Activated naive CD8-positive, alpha-beta T cell treated with anti-CD3 and anti-CD28 coated beads for 36 hours (primary cell): ENCODE results near the gene PAQR4. TPM values are rescaled to one million over a fixed set of nuclear protein-coding genes. Genes with fewer than 3 reads are reported as not detected.
A peak's percentile ranks its signal among the peaks of the same experiment; 100 is the strongest.

Experiments used
- DNase-seq: peaks from one replicate; pipeline ENCODE4 v3.0.0; 2021
- H3K27ac Mint-ChIP-seq: one replicate; pipeline ENCODE4 v1.8.0; 2022; ENCODE audit warnings: mild to moderate bottlenecking, moderate library complexity, mixed read lengths
- H3K27me3 Mint-ChIP-seq: one replicate; pipeline ENCODE4 v1.8.0; 2022; ENCODE audit warnings: mild to moderate bottlenecking, mixed read lengths
- H3K36me3 Mint-ChIP-seq: one replicate; pipeline ENCODE4 v1.8.0; 2021; ENCODE audit warnings: mild to moderate bottlenecking, mixed read lengths
- H3K4me1 Mint-ChIP-seq: one replicate; pipeline ENCODE4 v1.8.0; 2021; ENCODE audit warnings: mixed read lengths
- H3K4me3 Mint-ChIP-seq: one replicate; pipeline ENCODE4 v1.8.0; 2022; ENCODE audit warnings: mild to moderate bottlenecking, moderate library complexity, mixed read lengths
- H3K9me3 Mint-ChIP-seq: one replicate; pipeline ENCODE4 v1.8.0; 2022; ENCODE audit warnings: mixed read lengths
- total RNA-seq, 2 experiments: library from RNA; stranded (reverse); gene quantifications; one replicate each; pipeline ENCODE4 v1.2.3, GENCODE V29; 2021

PAQR4 gene
- total RNA-seq, 2 experiments from 2014 or later = 29.5 to 31.0 TPM

DNA sequence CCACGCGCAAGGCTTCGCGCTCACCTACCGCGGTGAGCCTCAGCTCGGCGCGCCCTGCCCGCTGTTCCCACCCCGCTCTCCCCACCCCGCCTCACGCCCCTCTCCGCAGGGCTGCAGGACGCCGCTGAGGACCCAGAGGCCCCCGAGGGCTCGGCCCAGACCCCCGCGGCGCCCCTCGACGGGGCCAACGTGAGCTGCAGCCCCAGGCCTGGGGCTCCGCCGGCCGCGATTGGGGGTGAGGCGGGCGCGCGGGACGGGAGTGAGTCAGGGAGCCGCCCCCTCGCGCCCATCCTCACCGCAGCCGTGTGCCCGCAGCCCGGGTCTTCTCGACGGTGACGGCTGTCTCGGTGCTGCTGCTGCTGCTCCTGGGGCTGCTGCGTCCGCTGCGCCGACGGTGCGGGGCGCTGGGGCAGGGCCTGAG lies 1.9 kb upstream of the PAQR4 start:
- DNase-seq = no peak
- no peak overlapping the region for H3K4me3 Mint-ChIP-seq
- peaks cover 29% of the 10 kb centered on the region for H3K4me1 Mint-ChIP-seq
- peaks cover 15% of the 10 kb centered on the region for H3K36me3 Mint-ChIP-seq
- H3K27ac Mint-ChIP-seq = no peak overlapping the region
- H3K9me3 Mint-ChIP-seq = no peaks in the 10 kb centered on the region
- H3K27me3 Mint-ChIP-seq = peaks cover 53% of the 10 kb centered on the region

DNA sequence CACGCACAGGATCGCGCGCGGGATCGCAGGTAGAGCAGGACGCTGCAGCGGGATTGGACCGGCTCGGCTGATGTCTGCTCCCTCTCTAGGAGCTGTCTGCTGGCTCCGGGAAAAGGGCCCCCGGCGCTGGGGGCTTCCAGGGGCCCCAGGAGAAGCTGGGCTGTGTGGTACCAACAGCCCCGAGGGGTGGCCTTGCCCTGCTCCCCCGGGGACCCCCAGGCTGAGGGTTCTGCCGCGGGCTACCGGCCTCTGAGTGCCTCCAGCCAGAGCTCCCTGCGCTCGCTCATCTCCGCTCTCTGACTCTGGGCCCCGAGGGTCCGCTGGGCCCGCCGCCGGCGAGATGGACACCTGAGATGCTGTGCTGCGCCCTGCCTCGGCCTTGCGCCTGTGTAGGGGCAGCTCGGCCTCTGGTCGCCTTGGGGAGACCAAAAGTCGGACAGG lies 1.4 kb upstream of the PAQR4 start:
- DNase-seq = no peak
- H3K9me3 Mint-ChIP-seq = no peaks in the 10 kb centered on the region
- peaks cover 29% of the 10 kb centered on the region for H3K4me1 Mint-ChIP-seq
- H3K36me3 Mint-ChIP-seq = peaks cover 19% of the 10 kb centered on the region
- no peak overlapping the region for H3K4me3 Mint-ChIP-seq
- H3K27me3 Mint-ChIP-seq = peaks cover 48% of the 10 kb centered on the region
- H3K27ac Mint-ChIP-seq = no peak overlapping the region

DNA sequence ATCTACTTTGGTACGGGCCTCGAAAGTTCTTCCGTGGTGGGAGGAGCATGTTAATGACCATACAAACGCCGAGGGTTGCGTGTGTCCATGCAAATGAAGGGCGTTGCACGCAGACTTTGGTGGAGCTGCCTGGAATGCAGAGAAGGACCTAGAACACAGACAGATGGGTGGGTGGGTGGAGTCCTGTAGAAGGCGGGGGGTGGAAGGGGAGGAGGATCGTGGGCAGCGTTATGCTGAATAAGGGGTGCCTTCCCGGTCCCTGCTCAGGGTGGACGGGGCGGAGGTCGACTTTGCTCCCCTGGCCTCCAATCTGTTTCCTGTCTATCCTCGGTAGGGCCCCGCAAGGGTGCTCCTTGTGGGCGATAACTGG lies 795 bp upstream of the PAQR4 start:
- H3K27ac Mint-ChIP-seq = no peak overlapping the region
- no peak for DNase-seq
- peak overlapping the region; percentile 72 for H3K4me3 Mint-ChIP-seq
- H3K9me3 Mint-ChIP-seq = no peaks in the 10 kb centered on the region
- peaks cover 44% of the 10 kb centered on the region for H3K27me3 Mint-ChIP-seq
- H3K36me3 Mint-ChIP-seq = peaks cover 20% of the 10 kb centered on the region
- peaks cover 26% of the 10 kb centered on the region for H3K4me1 Mint-ChIP-seq

DNA sequence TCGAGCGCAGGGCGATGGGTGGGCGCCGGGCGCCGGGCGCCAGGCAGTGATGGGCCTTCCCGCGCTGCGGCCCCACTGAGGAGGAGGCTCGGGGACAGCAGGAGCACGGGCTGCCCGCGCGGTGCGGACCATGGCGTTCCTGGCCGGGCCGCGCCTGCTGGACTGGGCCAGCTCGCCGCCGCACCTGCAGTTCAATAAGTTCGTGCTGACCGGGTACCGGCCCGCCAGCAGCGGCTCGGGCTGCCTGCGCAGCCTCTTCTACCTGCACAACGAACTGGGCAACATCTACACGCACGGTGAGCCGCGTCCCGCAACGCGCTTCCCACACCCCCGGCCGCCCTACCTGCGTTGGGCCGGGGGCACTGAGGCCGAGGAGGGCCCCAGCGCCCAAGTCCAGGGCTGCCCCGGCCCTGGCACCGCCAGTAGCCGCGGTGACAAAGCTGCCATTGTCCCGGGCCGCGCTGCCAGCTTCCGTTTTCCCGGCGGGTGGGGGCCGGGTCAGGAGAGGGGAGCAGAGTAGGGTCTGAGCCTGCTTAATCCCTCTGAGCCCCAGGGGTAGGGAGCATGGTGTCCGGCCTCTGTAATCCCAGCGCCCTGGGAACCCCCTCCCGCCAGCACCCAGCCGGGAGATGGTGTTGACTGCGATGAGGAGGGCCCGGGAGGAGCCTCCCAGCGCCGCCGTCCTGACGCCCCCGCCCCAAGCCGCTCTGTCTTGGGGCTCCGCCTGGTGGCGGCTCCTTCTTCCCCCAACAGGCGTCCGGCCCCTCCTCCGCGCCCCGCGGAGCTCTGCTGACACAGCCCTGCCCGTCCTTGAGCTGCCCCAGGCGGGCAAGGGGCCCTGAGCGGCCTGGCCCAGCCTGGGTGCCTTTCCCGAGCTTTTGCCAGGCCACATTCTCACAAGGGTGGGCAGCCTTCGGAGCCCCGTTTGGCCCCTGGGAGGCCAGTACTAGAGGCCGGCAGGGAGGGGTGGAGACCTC lies 685 bp downstream of the PAQR4 start:
- H3K4me3 Mint-ChIP-seq = peak overlapping the region; percentile 76
- peaks cover 24% of the 10 kb centered on the region for H3K4me1 Mint-ChIP-seq
- peaks cover 32% of the 10 kb centered on the region for H3K27me3 Mint-ChIP-seq
- peaks cover 20% of the 10 kb centered on the region for H3K36me3 Mint-ChIP-seq
- H3K27ac Mint-ChIP-seq = no peak overlapping the region
- DNase-seq = peak; percentile 91
- H3K9me3 Mint-ChIP-seq = no peaks in the 10 kb centered on the region

DNA sequence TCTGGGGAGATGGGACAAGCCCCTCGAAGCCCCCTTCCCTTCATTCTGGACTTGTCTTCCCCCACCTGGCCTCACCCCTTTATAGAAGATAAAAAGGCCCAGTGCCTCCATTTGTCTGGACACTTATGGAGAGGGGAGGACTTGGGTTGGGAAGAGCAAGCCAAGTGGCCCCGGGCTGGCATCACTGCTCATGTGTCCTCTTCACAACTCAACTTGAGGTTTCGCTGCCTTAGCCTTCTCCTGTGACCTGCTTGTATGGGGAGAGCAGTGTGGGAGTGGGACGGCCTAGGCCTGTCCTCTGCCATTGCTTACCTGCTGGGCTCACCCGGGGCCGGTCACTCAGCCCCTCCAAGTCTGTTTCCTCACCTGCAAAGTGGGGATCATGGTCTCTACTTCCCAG lies 1.4 kb downstream of the PAQR4 start:
- DNase-seq = no peak

DNA sequence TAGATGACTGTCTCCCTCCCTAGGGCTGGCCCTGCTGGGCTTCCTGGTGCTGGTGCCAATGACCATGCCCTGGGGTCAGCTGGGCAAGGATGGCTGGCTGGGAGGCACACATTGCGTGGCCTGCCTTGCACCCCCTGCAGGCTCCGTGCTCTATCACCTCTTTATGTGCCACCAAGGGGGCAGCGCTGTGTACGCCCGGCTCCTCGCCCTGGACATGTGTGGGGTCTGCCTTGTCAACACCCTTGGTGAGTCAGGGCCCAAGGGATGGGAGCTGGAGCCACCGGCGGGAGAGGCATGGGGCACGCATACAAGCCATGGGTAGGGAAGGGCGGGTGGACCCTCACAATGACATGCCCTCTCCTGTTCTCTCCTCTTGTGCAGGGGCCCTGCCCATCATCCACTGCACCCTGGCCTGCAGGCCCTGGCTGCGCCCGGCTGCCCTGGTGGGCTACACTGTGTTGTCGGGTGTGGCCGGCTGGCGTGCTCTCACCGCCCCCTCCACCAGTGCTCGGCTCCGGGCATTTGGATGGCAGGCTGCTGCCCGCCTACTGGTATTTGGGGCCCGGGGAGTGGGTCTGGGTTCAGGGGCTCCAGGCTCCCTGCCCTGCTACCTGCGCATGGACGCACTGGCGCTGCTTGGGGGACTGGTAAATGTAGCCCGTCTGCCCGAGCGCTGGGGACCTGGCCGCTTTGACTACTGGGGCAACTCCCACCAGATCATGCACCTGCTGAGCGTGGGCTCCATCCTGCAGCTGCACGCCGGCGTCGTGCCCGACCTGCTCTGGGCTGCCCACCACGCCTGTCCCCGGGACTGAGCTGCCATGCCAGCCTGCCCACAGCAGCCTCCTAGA lies 2.2 kb downstream of the PAQR4 start:
- no peak for DNase-seq
- peaks cover 19% of the 10 kb centered on the region for H3K27me3 Mint-ChIP-seq
- no peak overlapping the region for H3K27ac Mint-ChIP-seq
- H3K9me3 Mint-ChIP-seq = no peaks in the 10 kb centered on the region
- peak overlapping the region; percentile 76 for H3K4me3 Mint-ChIP-seq
- H3K36me3 Mint-ChIP-seq = peaks cover 25% of the 10 kb centered on the region
- peaks cover 17% of the 10 kb centered on the region for H3K4me1 Mint-ChIP-seq

More for the DNA sequence above, 1.4 kb downstream of the PAQR4 start:
- peaks cover 26% of the 10 kb centered on the region for H3K27me3 Mint-ChIP-seq
- H3K27ac Mint-ChIP-seq = no peak overlapping the region
- H3K4me3 Mint-ChIP-seq = peak overlapping the region; percentile 76
- peaks cover 19% of the 10 kb centered on the region for H3K4me1 Mint-ChIP-seq
- H3K9me3 Mint-ChIP-seq = no peaks in the 10 kb centered on the region
- H3K36me3 Mint-ChIP-seq = peaks cover 20% of the 10 kb centered on the region

DNA sequence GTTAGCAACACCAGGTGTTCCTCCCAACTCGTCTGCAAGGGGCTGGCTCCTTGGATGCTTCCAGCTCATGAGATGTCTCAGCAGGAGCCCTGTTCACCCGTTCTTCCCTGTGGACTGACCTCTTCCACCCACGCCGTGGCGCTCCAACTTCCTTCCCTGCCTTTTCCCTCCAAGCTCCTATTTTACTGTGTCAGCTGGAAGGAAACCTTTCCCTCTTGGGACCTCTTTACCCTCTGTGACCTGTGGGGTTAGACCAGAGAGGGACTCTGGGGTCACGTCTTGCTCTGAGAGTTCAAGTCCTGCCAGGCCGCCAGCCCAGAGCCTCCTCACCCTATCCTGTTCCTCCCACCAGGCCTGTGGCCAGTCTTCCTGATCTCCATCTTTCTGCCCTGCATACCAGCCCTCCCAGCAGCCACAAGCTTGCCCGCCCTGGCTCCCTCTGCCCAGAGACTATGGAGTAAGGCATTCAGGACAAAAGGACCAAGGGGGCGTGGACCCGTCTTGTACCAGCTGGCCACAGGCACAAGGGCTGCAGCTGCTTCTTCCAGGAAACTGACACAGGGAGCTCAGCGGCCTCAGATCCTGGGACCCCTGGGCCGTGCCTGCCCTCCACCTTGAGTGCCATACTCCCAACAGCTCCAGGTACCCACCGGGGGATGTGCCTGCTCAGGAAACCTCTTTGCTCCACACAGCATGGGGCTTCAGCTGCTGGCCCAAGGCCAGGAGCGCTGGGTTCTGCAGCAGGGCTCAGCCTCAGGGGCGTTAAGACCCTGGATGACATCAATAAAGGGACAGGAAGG lies 3.0 kb downstream of the PAQR4 start:
- DNase-seq = no peak
- Mint-ChIP-seq H3K27ac (peak overlapping the region; percentile 36), H3K9me3 (no peaks in the 10 kb centered on the region), H3K27me3 (peaks cover 17% of the 10 kb centered on the region), H3K4me3 (peak overlapping the region; percentile 16), H3K4me1 (peaks cover 17% of the 10 kb centered on the region), H3K36me3 (peaks cover 30% of the 10 kb centered on the region)

DNA sequence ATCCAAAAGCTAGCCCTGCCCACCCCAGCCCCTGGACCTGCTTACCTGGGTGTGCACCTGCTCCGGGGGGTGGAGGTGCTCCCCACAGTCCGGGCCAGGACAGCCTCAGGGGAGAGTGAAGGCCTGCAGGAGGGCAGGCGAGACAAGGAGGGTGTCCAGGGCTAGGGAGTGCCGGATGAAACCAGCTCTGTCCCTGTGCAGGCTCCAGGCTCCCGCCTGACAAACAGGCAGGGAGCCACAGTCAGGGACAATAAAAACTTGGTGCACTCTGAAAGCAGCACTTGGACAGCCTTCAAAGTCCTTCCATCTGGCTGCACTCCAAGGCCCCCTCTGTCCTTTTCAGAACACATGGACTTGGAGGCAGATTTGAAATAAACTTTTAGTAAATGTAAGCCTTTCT lies 3.9 kb downstream of the PAQR4 start:
- Mint-ChIP-seq H3K27ac (no peak overlapping the region), H3K9me3 (no peaks in the 10 kb centered on the region), H3K4me1 (peaks cover 17% of the 10 kb centered on the region), H3K4me3 (no peak overlapping the region), H3K27me3 (peaks cover 13% of the 10 kb centered on the region), H3K36me3 (peaks cover 36% of the 10 kb centered on the region)
- DNase-seq = no peak

DNA sequence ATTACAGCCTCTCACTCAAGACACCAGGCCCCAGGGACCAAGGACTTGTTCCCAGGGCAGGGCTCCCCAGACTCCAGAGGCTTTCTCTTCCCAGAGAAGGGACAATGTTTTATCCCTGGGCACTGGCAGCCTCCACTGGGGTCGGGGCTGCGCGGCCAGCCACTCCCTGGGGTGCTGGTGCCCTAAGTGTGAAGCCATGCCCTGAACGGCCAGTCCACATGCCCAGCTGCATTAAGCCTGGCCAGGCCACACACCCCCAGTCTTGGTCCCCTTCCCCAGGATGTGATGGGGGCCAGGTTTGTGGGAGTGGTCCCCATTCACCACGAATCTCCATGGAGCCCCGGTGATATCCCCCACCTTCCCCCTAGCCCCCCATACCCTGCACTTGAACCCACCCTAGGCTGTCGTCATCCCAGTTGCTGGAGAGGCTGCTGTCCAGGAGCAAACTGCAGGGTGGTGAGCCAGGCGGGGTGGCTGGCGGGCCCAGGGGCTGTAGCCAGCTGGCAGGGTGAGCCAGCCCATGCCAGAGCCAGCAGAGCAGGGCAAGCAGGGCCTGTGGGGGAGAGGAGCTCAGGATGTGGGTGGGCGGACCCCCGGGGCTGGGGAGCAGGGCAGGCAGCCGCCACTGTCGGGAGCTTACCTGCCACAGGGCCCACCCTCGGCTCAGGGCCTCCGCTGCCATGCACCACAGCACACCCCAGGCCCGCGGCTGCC lies 4.6 kb downstream of the PAQR4 start:
- H3K27me3 Mint-ChIP-seq = peaks cover 7% of the 10 kb centered on the region
- H3K4me1 Mint-ChIP-seq = peaks cover 10% of the 10 kb centered on the region
- peaks cover 38% of the 10 kb centered on the region for H3K36me3 Mint-ChIP-seq
- no peak overlapping the region for H3K27ac Mint-ChIP-seq
- H3K4me3 Mint-ChIP-seq = no peak overlapping the region
- no peaks in the 10 kb centered on the region for H3K9me3 Mint-ChIP-seq
- DNase-seq = no peak

DNA sequence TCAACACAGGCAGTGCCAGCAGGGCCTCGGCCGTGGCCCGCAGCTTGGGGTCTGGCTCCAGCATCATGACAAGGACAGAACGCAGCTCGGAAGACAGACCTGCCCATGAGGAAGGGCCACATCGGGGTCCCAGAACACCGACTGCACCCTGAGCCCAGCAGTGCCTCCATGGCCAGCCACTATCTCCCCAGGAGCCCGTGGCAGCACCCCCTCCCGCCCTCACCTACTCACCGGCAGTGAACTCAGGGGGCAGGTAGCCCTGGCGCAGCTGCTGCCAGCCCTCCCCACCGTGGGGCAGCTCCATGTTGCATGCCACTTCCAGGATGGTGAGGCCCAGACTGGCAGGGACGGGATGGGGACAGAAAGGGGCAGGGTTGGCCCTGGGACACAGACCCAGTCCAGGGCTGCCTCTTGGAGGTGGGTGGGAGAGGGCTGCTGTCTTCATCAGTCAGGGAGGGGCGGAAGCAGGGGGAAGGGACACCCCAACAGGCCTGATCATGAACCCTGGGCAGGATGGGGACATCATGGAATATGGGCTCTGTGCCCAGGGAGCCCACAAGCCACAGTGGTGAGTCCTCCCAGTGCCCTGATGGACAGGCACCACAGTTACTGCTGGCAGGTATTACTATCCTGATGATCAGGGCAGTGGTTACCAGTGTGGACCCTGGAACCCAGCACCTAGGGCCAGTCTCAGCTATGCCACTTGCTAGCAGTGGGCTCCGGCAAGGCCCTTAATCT lies 5.3 kb downstream of the PAQR4 start:
- H3K36me3 Mint-ChIP-seq = peaks cover 41% of the 10 kb centered on the region
- H3K27me3 Mint-ChIP-seq = peaks cover 7% of the 10 kb centered on the region
- no peak overlapping the region for H3K27ac Mint-ChIP-seq

DNA sequence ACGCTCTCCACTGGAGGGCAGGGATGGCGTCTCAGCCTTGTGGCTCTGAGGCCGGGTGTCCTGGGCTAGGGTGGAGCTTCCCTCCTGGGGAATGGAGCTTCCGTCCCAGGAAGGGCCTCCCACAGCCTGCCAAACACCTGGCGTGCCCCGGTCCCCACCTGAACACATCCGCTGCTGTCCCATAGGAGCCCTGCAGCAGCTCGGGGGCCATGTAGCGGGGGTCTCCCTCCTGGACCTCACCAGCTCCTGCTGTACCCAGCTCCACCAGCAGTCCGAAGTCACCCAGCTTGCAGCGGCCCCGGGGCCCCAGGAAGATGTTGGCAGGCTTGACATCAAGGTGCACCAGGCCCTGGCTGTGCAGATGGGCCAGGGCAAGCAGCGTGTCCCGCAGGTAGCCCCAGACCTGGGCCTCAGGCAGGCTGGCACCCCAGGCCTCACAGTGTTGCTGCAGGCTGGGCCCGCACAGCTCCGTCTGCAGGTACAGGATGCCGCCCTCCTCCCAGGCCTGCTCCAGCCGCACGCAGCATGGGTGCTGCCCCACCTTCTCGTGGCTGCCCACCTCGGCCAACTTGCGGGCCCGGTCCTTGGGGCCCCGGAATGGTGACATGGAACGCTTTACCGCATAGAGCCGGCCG lies 6.1 kb downstream of the PAQR4 start:
- Mint-ChIP-seq H3K4me3 (no peak overlapping the region), H3K4me1 (peaks cover 10% of the 10 kb centered on the region), H3K36me3 (peaks cover 44% of the 10 kb centered on the region), H3K27me3 (peaks cover 7% of the 10 kb centered on the region), H3K27ac (no peak overlapping the region), H3K9me3 (no peaks in the 10 kb centered on the region)
- no peak for DNase-seq

More for the DNA sequence above, 5.3 kb downstream of the PAQR4 start:
- Mint-ChIP-seq H3K4me1 (peaks cover 10% of the 10 kb centered on the region), H3K9me3 (no peaks in the 10 kb centered on the region), H3K4me3 (no peak overlapping the region)
- no peak for DNase-seq

DNA sequence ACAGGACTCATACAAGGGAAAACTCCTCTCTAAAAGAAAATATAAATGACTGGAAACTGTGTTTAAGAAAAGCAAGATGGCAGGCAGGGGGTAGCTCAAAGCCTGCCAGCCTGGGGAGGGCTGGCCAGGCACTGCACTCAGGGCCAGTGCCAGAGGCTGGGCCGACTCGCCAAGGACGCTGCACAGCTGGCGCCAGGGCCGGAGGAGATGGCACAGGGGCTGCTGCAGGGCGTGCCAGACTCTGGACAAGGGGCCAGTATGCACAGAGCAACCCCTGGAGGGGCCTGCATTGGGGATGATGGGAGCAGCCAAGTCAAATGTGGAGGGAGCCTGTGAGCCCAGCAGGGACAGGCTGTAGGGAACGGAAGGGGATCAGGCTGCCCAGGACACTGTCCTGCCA lies 7.1 kb downstream of the PAQR4 start:
- no peaks in the 10 kb centered on the region for H3K27me3 Mint-ChIP-seq
- peaks cover 3% of the 10 kb centered on the region for H3K4me1 Mint-ChIP-seq
- no peak overlapping the region for H3K4me3 Mint-ChIP-seq
- no peaks in the 10 kb centered on the region for H3K9me3 Mint-ChIP-seq
- H3K36me3 Mint-ChIP-seq = peaks cover 36% of the 10 kb centered on the region
- DNase-seq = no peak
- H3K27ac Mint-ChIP-seq = no peak overlapping the region

DNA sequence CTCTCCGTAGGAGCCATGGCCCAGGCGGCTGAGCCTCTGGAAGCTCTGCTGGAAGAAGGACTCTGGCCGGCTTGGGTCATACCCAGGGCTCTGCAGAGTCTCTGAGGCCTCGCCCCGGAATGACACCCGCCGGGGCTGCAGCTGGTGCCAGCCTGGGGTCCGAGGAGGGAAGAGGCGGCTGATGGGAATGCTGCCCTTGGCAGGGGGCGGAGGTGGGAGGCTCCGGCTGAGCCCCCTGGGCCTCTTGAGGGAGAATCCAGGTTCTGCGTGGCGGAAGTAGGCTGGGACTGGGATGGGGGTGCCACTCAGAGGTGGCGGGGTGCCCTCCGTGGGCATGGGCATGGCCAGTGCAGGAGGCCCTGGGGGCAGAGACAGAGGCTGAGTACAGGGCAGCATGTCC lies 7.5 kb downstream of the PAQR4 start:
- peaks cover 36% of the 10 kb centered on the region for H3K36me3 Mint-ChIP-seq
- no peaks in the 10 kb centered on the region for H3K9me3 Mint-ChIP-seq
- no peak for DNase-seq
- no peak overlapping the region for H3K4me3 Mint-ChIP-seq
- H3K27ac Mint-ChIP-seq = no peak overlapping the region
- H3K27me3 Mint-ChIP-seq = no peaks in the 10 kb centered on the region
- peaks cover 3% of the 10 kb centered on the region for H3K4me1 Mint-ChIP-seq
